ENCODE results near the gene COIL.
"Not testable (repeated sequence)": the region's sequence is repeated elsewhere in the genome, so short reads cannot be mapped to it uniquely, and the experiment has no call there.

The COIL gene

DNA sequence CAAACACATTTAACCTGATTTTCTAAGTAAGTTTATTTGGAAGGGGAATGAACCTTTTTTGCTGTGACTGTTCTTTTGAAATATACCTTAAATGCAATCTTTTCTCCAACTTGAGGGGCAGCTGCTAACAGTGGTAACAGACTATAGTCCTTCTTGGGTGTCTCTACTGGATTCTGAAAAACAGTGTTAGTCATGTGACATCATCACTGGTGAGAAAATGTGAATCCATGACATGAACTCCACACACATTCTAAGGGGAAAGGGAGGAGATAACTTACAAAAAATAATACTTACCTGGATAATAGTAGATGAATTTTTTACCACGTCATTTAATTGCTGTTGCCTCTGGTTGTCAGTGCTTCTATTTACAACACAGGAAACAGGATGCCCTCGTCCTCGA, 11.3 kb downstream of the COIL start:
- no peak overlapping the region for H3K27ac ChIP-seq (ENCODE audit: low read depth, low read length)
- no peak overlapping the region for H3K9ac ChIP-seq (ENCODE audit: low read length)
- peaks cover 52% of the 10 kb centered on the region for H3K36me3 ChIP-seq (ENCODE audit: control insufficient read depth, insufficient read depth, low read length)
- no peaks in the 10 kb centered on the region for H3K4me1 ChIP-seq (ENCODE audit: control insufficient read depth, insufficient read depth, low read length)
- H3K27me3 ChIP-seq (ENCODE audit: control insufficient read depth, insufficient read depth, low read length), result no peaks in the 10 kb centered on the region
- no peak overlapping the region for H3K4me3 ChIP-seq (ENCODE audit: low read depth, low read length)
- H3K9me3 ChIP-seq (ENCODE audit: control insufficient read depth, insufficient read depth, low read depth, low read length), result no peaks in the 10 kb centered on the region

GRCh38 chr17:56948491-56948890, 12.4 kb downstream of the COIL start:
- peaks cover 62% of the 10 kb centered on the region for H3K36me3 ChIP-seq (ENCODE audit: control insufficient read depth, insufficient read depth, low read length)
- H3K4me1 ChIP-seq (ENCODE audit: control insufficient read depth, insufficient read depth, low read length), result no peaks in the 10 kb centered on the region
- H3K9me3 ChIP-seq (ENCODE audit: control insufficient read depth, insufficient read depth, low read depth, low read length), result no peaks in the 10 kb centered on the region
- H3K27ac ChIP-seq (ENCODE audit: low read depth, low read length), result no peak overlapping the region
- H3K27me3 ChIP-seq (ENCODE audit: control insufficient read depth, insufficient read depth, low read length), result no peaks in the 10 kb centered on the region
- H3K9ac ChIP-seq (ENCODE audit: low read length), result no peak overlapping the region
- no peak overlapping the region for H3K4me3 ChIP-seq (ENCODE audit: low read depth, low read length)

DNA sequence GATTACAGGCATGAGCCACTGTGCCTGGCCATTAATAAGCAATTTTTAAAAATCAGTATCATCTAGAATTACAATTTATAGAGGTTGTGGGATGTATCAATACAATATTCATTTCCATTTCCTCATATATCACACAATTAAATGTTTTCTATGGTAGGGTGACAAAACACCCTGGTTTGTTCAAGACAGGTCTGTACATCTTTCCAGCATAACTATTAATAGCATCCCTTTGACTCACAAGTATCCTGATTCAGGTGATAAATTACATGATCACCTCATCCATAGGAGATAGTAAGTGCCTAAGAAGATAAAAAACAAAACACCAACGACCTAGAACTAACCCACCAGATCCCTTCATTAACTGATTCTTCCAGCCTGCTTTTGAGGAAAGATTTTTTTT, 13.1 kb downstream of the COIL start:
- no peaks in the 10 kb centered on the region for H3K4me1 ChIP-seq (ENCODE audit: control insufficient read depth, insufficient read depth, low read length)
- H3K4me3 ChIP-seq (ENCODE audit: low read depth, low read length), result no peak overlapping the region
- H3K9me3 ChIP-seq (ENCODE audit: control insufficient read depth, insufficient read depth, low read depth, low read length), result no peaks in the 10 kb centered on the region
- H3K27me3 ChIP-seq (ENCODE audit: control insufficient read depth, insufficient read depth, low read length), result no peaks in the 10 kb centered on the region
- H3K27ac ChIP-seq (ENCODE audit: low read depth, low read length), result no peak overlapping the region
- no peak overlapping the region for H3K9ac ChIP-seq (ENCODE audit: low read length)
- peaks cover 62% of the 10 kb centered on the region for H3K36me3 ChIP-seq (ENCODE audit: control insufficient read depth, insufficient read depth, low read length)

- peaks cover 76% of the 10 kb centered on the region for H3K36me3 ChIP-seq (ENCODE audit: control insufficient read depth, insufficient read depth, low read length)
Observed at GRCh38 chr17:56945938-56946505, 14.8 kb downstream of the COIL start.

DNA sequence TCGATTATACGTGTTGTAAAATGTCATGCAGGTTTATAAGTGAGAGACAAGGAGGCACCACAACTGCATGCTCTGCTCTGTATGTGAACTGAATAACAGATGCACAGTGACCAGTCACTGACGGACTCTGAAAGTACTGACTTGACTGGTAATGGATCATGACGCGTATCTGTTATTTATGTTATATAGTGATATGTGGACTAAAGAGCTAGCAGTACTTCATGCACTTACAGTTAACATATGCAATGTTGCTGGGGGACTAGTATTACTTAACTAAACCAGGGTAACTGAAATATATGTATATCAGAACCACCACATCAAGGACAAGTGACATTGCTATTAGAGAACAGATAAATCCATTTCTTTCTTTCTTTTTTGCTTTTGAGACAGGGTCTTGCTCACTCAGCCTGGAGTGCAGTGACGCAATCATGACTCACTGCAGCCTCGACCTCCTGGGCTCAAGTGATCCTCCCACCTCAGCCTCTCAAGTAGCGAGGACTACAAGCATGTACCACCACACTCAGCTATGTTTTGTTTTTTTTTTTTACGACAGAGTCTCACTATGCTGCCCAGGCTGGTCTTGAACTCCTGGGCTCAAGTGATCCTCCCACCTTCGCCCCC, 17.2 kb downstream of the COIL start:
- no peaks in the 10 kb centered on the region for H3K9me3 ChIP-seq (ENCODE audit: control insufficient read depth, insufficient read depth, low read depth, low read length)
- peaks cover 60% of the 10 kb centered on the region for H3K36me3 ChIP-seq (ENCODE audit: control insufficient read depth, insufficient read depth, low read length)
- no peaks in the 10 kb centered on the region for H3K4me1 ChIP-seq (ENCODE audit: control insufficient read depth, insufficient read depth, low read length)
- no peaks in the 10 kb centered on the region for H3K27me3 ChIP-seq (ENCODE audit: control insufficient read depth, insufficient read depth, low read length)
- no peak overlapping the region for H3K9ac ChIP-seq (ENCODE audit: low read length)
- H3K27ac ChIP-seq (ENCODE audit: low read depth, low read length), result no peak overlapping the region
- no peak overlapping the region for H3K4me3 ChIP-seq (ENCODE audit: low read depth, low read length)

More at GRCh38 chr17:56945938-56946505, 14.8 kb downstream of the COIL start:
- H3K27me3 ChIP-seq (ENCODE audit: control insufficient read depth, insufficient read depth, low read length), result no peaks in the 10 kb centered on the region
- H3K4me1 ChIP-seq (ENCODE audit: control insufficient read depth, insufficient read depth, low read length), result no peaks in the 10 kb centered on the region
- H3K9ac ChIP-seq (ENCODE audit: low read length), result no peak overlapping the region
- H3K4me3 ChIP-seq (ENCODE audit: low read depth, low read length), result no peak overlapping the region
- no peak overlapping the region for H3K27ac ChIP-seq (ENCODE audit: low read depth, low read length)
- H3K9me3 ChIP-seq (ENCODE audit: control insufficient read depth, insufficient read depth, low read depth, low read length), result no peaks in the 10 kb centered on the region

- H3K36me3 ChIP-seq (ENCODE audit: control insufficient read depth, insufficient read depth, low read length), result peaks cover 56% of the 10 kb centered on the region
- no peak overlapping the region for H3K27ac ChIP-seq (ENCODE audit: low read depth, low read length)
- H3K27me3 ChIP-seq (ENCODE audit: control insufficient read depth, insufficient read depth, low read length), result no peaks in the 10 kb centered on the region
- no peaks in the 10 kb centered on the region for H3K4me1 ChIP-seq (ENCODE audit: control insufficient read depth, insufficient read depth, low read length)
- H3K9ac ChIP-seq (ENCODE audit: low read length), result no peak overlapping the region
- H3K9me3 ChIP-seq (ENCODE audit: control insufficient read depth, insufficient read depth, low read depth, low read length), result no peaks in the 10 kb centered on the region
- no peak overlapping the region for H3K4me3 ChIP-seq (ENCODE audit: low read depth, low read length)
Observed at GRCh38 chr17:56939869-56940484, 20.9 kb downstream of the COIL start.

DNA sequence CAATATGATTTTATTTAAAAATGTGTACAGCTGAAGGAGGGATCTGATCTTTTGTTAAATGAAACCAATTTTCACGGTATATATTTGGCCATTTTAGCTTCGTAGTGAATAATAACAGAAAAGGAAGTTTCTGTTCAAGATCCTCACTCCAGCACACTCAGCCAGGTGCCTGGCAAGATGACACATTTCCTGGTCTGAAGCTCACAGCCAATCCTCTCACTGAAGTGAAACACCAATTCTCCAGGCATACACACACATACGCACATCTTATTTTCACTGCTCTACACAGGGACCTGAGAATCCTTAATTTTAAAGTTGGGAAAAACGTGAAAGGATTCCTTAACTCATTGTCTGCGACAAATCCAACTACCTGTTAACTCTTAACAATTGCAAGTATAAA, 22.6 kb downstream of the COIL start:
- H3K4me1 ChIP-seq (ENCODE audit: control insufficient read depth, insufficient read depth, low read length); H3K9me3 ChIP-seq (ENCODE audit: control insufficient read depth, insufficient read depth, low read depth, low read length); H3K27me3 ChIP-seq (ENCODE audit: control insufficient read depth, insufficient read depth, low read length); H3K4me3 ChIP-seq (ENCODE audit: low read depth, low read length); H3K27ac ChIP-seq (ENCODE audit: low read depth, low read length); H3K9ac ChIP-seq (ENCODE audit: low read length): not testable (repeated sequence)
- H3K36me3 ChIP-seq (ENCODE audit: control insufficient read depth, insufficient read depth, low read length), result peaks cover 50% of the 10 kb centered on the region

DNA sequence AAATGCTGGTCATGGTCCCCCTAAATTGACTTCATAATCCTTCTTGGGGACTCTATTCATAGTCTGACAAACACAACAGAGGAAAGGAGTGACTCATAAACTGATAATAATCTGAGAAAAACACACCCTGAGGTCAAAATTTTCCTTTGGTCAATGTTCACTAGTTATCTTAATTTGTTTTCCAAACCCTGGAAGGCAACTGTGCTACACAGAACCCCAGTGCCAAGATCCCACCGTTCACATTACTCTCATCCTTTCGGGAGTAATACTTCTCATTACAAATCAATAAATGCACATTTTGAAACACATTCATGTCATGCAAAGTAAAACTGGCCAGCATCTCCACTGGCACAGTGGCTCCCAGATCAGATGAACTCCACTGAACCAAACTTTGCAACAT, 23.2 kb downstream of the COIL start:
- Histone ChIP-seq H3K9me3 (ENCODE audit: control insufficient read depth, insufficient read depth, low read depth, low read length) (peaks cover 2% of the 10 kb centered on the region), H3K4me3 (ENCODE audit: low read depth, low read length) (no peak overlapping the region), H3K27ac (ENCODE audit: low read depth, low read length) (no peak overlapping the region), H3K4me1 (ENCODE audit: control insufficient read depth, insufficient read depth, low read length) (no peaks in the 10 kb centered on the region), H3K27me3 (ENCODE audit: control insufficient read depth, insufficient read depth, low read length) (no peaks in the 10 kb centered on the region), H3K9ac (ENCODE audit: low read length) (no peak overlapping the region), H3K36me3 (ENCODE audit: control insufficient read depth, insufficient read depth, low read length) (peaks cover 50% of the 10 kb centered on the region)

GRCh38 chr17:56936697-56937322, 24.0 kb downstream of the COIL start:
- H3K4me3 ChIP-seq (ENCODE audit: low read depth, low read length), result no peak overlapping the region
- no peaks in the 10 kb centered on the region for H3K4me1 ChIP-seq (ENCODE audit: control insufficient read depth, insufficient read depth, low read length)
- H3K9me3 ChIP-seq (ENCODE audit: control insufficient read depth, insufficient read depth, low read depth, low read length), result peaks cover 10% of the 10 kb centered on the region
- no peaks in the 10 kb centered on the region for H3K27me3 ChIP-seq (ENCODE audit: control insufficient read depth, insufficient read depth, low read length)
- H3K36me3 ChIP-seq (ENCODE audit: control insufficient read depth, insufficient read depth, low read length), result peaks cover 47% of the 10 kb centered on the region
- no peak overlapping the region for H3K27ac ChIP-seq (ENCODE audit: low read depth, low read length)
- no peak overlapping the region for H3K9ac ChIP-seq (ENCODE audit: low read length)

DNA sequence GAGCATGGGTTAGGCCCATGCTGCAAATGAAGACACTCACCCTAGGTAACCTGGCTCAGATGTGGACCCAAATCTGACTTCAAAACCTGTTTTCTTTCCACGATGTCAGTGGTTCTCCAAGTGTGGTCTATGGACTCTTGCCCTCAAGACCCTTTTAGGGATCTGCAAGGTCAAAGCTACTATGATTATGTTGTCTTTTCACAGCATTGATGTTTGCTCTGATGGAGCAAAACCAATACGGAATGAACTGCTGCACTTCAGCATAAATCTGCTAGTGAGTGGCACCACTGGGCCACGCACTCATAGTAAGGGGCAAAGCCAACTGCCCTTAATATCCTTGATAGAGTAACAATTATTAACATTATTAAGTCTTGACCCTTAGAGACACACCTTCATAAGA, 25.4 kb downstream of the COIL start:
- Histone ChIP-seq H3K4me3 (ENCODE audit: low read depth, low read length) (no peak overlapping the region), H3K4me1 (ENCODE audit: control insufficient read depth, insufficient read depth, low read length) (no peaks in the 10 kb centered on the region), H3K9me3 (ENCODE audit: control insufficient read depth, insufficient read depth, low read depth, low read length) (peaks cover 23% of the 10 kb centered on the region), H3K27ac (ENCODE audit: low read depth, low read length) (no peak overlapping the region), H3K9ac (ENCODE audit: low read length) (no peak overlapping the region), H3K27me3 (ENCODE audit: control insufficient read depth, insufficient read depth, low read length) (no peaks in the 10 kb centered on the region), H3K36me3 (ENCODE audit: control insufficient read depth, insufficient read depth, low read length) (peaks cover 39% of the 10 kb centered on the region)

- Histone ChIP-seq H3K4me1 (ENCODE audit: control insufficient read depth, insufficient read depth, low read length) (no peaks in the 10 kb centered on the region), H3K36me3 (ENCODE audit: control insufficient read depth, insufficient read depth, low read length) (peaks cover 39% of the 10 kb centered on the region), H3K27me3 (ENCODE audit: control insufficient read depth, insufficient read depth, low read length) (no peaks in the 10 kb centered on the region), H3K27ac (ENCODE audit: low read depth, low read length) (no peak overlapping the region), H3K9me3 (ENCODE audit: control insufficient read depth, insufficient read depth, low read depth, low read length) (peaks cover 30% of the 10 kb centered on the region), H3K9ac (ENCODE audit: low read length) (no peak overlapping the region), H3K4me3 (ENCODE audit: low read depth, low read length) (no peak overlapping the region)
Observed at GRCh38 chr17:56934280-56934679, 26.6 kb downstream of the COIL start.
